Colonic mucosa (tissue), 4 donors: ENCODE data around the gene CASKIN1. TPM values are rescaled to one million over a fixed set of nuclear protein-coding genes. Genes with fewer than 3 reads are reported as not detected.

Experiments used
- DNase-seq: peaks from one replicate; pipeline ENCODE4 v3.0.0-alpha.2; 2020
- H3K27ac ChIP-seq: fragments of 200-600 bp; one replicate; pipeline ENCODE4 v1.8.0; 2021
- H3K27me3 ChIP-seq: fragments of 200-600 bp; one replicate; pipeline ENCODE4 v1.8.0; 2021
- H3K36me3 ChIP-seq: fragments of 200-600 bp; one replicate; pipeline ENCODE4 v1.8.0; 2021
- H3K4me1 ChIP-seq: fragments of 200-600 bp; one replicate; pipeline ENCODE4 v1.8.0; 2021; ENCODE audit warnings: mild to moderate bottlenecking
- H3K4me3 ChIP-seq: fragments of 200-600 bp; one replicate; pipeline ENCODE4 v1.8.0; 2021
- H3K9ac ChIP-seq, 2 donors: one replicate each; pipeline ENCODE4 v1.7.0; 2013; ENCODE audit warnings: control low read depth in 2 of 2, low read depth in 2 of 2, low read length in 2 of 2
- H3K9me3 ChIP-seq: fragments of 200-600 bp; one replicate; pipeline ENCODE4 v1.8.0; 2021
- intact Hi-C: fragments of 100-400 bp; cut with DNase I; formaldehyde crosslinking; loops from one replicate; pipeline ENCODE4 v1.14.1; 2022
- total RNA-seq, 2 donors: library from RNA; stranded (reverse); fragmentation: NEBNext Ultra II Directional in 1 of 2; extraction: Animal tissue kit (Norgen Biotek cat#: 25700) in 1 of 2; gene quantifications; one replicate each; pipeline ENCODE4 v1.2.1, GENCODE V29; 2021
- TF ChIP-seq, protein P1 (sequence below): fragments of 200-600 bp; IDR thresholded peaks from one replicate; pipeline ENCODE4 v1.8.0; 2022; ENCODE audit warnings: antibody characterized with exemption, mild to moderate bottlenecking
- donor health status: healthy.
- donor health status: DM: no; HTN: no; CAD: no.
- donor health status: DM: no; HTN: no; CAD: no.

CASKIN1 gene
- total RNA-seq, 2 donors from 2014 or later = 0.07 to 0.27 TPM

DNA sequence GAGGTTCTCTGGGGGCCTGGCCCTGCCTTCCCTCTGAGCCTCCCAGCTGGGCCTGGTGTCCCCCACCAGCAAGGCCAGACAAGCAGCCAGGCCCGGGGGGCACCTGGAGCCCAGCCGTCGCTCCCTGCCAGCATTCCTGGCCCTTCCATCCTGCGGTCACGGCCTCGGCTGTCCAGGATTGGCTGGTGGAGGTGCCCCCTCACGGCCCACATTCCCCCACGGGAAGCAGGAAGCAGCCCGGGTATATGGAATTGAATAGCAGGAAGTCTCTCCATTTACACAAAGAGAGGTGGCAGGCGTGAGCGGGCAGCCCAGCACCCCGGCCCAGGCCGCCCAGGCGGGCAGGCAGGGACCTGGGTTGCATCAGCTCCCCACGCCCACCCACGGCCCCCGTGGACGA, 26.3 kb downstream of the CASKIN1 start:
- Histone ChIP-seq H3K27ac (no peak overlapping the region), H3K36me3 (peaks cover 18% of the 10 kb centered on the region), H3K9me3 (no peaks in the 10 kb centered on the region), H3K4me3 (no peak overlapping the region), H3K27me3 (no peaks in the 10 kb centered on the region), H3K9ac (no peak overlapping the region), H3K4me1 (no peaks in the 10 kb centered on the region)
- no peak for DNase-seq
- intact Hi-C loops = no loop called here
- TF ChIP-seq, protein P1, sequence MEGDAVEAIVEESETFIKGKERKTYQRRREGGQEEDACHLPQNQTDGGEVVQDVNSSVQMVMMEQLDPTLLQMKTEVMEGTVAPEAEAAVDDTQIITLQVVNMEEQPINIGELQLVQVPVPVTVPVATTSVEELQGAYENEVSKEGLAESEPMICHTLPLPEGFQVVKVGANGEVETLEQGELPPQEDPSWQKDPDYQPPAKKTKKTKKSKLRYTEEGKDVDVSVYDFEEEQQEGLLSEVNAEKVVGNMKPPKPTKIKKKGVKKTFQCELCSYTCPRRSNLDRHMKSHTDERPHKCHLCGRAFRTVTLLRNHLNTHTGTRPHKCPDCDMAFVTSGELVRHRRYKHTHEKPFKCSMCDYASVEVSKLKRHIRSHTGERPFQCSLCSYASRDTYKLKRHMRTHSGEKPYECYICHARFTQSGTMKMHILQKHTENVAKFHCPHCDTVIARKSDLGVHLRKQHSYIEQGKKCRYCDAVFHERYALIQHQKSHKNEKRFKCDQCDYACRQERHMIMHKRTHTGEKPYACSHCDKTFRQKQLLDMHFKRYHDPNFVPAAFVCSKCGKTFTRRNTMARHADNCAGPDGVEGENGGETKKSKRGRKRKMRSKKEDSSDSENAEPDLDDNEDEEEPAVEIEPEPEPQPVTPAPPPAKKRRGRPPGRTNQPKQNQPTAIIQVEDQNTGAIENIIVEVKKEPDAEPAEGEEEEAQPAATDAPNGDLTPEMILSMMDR = no peak

DNA sequence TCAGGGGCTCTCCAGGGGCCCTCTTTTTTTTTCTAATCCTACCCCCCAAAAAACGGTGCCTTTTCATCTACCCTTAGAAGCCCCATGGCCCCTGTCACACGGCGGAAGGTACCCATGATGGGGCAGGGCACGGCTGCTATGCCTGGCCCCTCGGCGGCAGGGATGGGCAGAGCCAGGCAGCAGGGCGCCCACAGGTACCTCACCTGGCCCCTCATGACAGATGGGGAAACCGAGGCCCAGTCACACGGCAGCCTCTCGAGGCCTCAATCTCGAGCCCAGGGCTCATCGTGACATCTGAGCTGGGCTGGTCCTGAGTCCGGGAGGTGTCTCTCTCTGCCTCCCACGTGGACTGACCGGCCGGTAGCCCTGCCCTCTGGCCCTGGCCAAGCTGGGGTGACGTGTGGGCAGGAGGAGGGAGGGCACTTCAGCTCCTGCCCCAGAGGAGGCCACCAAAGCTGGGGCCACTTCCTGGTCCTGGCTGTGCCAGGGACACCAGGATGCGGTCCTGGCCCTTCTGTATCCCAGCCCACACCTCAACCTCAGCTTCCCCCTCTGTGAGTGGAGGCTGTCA, 29.3 kb downstream of the CASKIN1 start:
- peaks cover 8% of the 10 kb centered on the region for H3K36me3 ChIP-seq
- peaks cover 14% of the 10 kb centered on the region for H3K4me1 ChIP-seq
- H3K4me3 ChIP-seq = no peak overlapping the region
- no peak overlapping the region for H3K9ac ChIP-seq
- H3K27ac ChIP-seq = no peak overlapping the region
- TF ChIP-seq, protein P1 = no peak
- H3K9me3 ChIP-seq = no peaks in the 10 kb centered on the region
- H3K27me3 ChIP-seq = no peaks in the 10 kb centered on the region
- intact Hi-C loops = no loop called here
- no peak for DNase-seq

DNA sequence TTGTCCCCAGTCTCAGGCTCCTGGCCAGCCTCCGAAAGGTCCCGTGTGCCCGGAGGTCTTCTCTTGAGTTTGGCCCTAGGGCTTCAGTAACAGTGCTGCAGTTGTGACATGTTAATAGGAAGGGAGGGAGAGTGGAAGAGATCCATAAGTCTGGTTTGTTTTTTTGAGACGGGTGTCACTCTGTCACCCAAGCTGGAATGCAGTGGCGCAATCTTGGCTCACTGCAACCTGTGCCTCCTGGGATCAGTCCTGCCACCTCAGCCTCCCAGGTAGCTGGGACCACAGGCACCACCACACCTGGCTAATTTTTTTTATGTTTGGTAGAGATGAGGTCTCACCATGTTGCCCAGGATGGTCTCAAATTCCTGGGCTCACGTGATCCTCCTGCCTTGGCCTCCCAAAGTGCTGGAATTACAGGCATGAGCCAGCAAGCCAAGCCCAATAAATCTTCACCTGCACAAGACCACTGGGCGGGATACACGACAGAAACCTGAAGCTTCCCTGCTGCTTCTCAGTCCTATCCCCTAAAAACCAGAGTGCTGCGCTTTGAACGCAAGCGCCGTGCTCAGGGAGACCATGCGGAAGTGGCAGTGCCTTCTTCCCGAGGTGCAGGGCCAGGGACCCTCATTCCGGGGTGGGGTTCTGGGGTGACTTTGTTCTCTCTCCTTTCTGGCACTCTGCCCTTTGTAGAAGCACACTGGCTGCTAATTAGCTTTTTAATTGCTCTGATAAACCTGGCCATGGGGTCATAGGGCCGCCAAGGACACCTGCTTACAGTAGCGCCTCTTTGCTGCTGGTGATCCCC, 29.9 kb downstream of the CASKIN1 start:
- TF ChIP-seq, protein P1 = no peak
- no peaks in the 10 kb centered on the region for H3K9me3 ChIP-seq

DNA sequence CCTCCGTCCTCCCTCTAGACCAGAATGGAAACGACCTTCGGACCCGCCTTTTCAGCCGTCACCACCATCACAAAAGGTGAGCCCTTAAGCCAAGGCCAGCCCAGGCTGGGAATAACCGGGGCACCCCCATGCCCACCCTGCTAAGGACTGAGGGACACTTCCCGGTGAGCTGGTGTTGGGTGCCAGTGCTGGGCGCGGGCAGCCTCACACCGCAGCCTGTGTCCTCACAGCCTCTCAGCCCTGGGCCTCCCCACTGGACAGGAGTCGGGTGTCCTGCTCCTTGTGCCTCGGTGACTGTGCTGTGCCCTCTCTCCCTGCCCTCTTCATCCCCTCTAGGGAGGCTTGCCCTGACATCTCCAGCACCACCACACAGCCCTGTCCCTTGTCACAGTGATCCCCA, 30.5 kb downstream of the CASKIN1 start:
- Histone ChIP-seq H3K4me3 (no peak overlapping the region), H3K27me3 (no peaks in the 10 kb centered on the region), H3K4me1 (peaks cover 18% of the 10 kb centered on the region), H3K9ac (no peak overlapping the region), H3K27ac (no peak overlapping the region), H3K9me3 (no peaks in the 10 kb centered on the region), H3K36me3 (peaks cover 8% of the 10 kb centered on the region)
- TF ChIP-seq, protein P1 = no peak
- no peak for DNase-seq
- intact Hi-C loops = no loop called here

More for the DNA sequence above, 29.9 kb downstream of the CASKIN1 start:
- peaks cover 8% of the 10 kb centered on the region for H3K36me3 ChIP-seq
- no peak for DNase-seq
- H3K27ac ChIP-seq = no peak overlapping the region
- no peak overlapping the region for H3K4me3 ChIP-seq
- intact Hi-C loops = no loop called here
- H3K27me3 ChIP-seq = no peaks in the 10 kb centered on the region
- H3K4me1 ChIP-seq = peaks cover 15% of the 10 kb centered on the region
- no peak overlapping the region for H3K9ac ChIP-seq

DNA sequence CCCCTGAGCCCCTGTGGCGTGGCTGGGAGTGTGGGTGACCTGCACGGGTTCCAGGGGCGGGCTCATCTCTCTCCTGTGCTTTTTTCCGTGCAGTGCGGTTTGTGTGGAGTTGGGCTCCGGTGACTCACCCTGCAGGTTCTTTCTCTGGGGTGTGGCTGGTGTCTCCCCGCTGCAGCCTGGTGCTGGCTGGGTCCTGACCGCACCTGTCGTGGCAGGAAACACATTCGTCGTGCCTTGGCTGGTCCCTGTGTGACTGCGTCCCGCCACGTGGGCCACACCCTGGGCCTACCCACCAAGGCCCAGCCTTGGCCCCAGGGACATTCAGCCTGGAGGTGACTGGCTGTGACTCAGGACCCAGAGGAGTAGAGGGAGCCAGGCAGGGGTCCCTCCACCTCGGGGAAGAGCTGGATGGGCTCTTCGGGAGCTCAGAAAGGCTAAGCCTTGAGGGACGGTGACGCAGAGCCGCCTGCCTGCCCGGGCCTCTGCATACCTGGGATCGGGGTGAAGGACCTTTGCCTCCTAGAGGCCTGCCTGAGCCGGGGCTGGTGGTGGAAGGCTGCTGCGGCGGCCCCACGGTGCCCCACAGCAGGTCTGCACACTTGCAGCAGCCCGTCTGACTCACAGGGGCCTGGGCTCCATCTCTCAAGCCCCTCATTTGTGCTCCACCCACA, 33.1 kb downstream of the CASKIN1 start:
- intact Hi-C loops = no loop called here
- DNase-seq = peak; percentile 91
- Histone ChIP-seq H3K36me3 (peaks cover 8% of the 10 kb centered on the region), H3K9me3 (no peaks in the 10 kb centered on the region), H3K9ac (peak overlapping the region; percentile 51 to 56), H3K27ac (peak overlapping the region; percentile 88), H3K27me3 (no peaks in the 10 kb centered on the region), H3K4me3 (no peak overlapping the region), H3K4me1 (peaks cover 36% of the 10 kb centered on the region)
- TF ChIP-seq, protein P1 = no peak
